ENCODE data around the gene EFHC1.

DNA sequence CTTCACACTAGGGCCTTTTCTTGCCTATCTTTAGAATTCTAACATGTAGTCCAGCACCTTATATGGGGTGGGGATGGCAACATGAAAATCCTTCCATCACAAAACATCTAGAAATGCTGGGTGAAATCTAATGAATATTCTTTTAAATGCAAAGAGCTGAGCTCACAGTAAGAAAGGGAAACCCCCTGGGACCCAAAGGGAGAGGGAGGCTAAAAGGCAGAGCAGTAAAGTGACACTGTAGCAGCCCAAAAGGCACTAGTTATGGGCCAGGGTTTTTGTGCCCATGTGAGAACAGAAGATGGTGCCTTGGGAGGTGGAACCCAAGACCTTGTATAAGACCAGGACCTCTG lies 90.0 kb downstream of the EFHC1 start:
- TF ChIP-seq CTCF (IDR thresholded peaks at IDR 0.05; ENCODE audit: low read depth, low read length, poor library complexity, severe bottlenecking) (no peak), EZH2phosphoT487 (IDR thresholded peaks at IDR 0.05; ENCODE audit: borderline replicate concordance, low read length) (no peak)

Measured in DOHH2 (cell line).